ENCODE results near the gene MEST.

MEST gene

DNA sequence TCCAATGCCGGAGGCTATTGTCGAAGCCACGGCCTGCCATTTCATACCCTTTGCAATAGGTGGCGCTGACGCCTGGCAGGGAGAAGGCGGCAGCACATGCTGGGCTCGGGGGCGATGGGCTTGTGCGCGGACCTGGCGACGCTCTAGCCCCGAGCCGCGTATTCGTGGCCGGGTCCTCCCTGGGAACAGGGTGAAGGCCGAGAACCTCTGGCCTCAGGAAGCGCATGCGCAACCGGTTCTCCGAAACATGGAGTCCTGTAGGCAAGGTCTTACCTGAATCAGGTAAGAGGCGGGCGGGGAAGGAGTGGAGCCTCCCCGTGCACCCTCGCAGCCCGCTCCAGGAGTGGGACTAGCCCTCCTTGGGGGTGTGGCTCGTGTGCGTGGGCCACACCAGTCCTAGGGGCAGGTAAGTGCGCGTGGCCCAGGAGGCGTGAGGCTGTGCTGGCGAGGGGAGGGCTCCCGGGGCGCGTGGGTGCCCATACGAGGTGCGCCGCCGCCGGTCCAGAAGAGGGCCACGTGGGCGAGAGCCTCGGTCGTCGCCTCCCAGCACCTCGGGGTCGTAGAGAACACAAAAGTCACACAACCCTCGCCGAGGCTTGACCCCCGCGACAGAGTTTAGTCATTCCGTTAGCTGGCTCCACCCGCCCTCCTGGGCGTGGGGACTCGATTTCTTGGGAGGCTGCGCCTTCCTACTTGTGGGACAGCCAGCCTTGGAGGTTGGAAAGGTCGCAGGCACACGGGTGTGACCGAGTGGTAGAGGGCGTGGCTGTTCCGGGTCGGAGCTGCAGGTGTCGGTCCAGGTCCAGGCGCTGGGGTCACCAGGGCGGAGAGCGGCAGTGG is 5.6 kb upstream of the MEST start:
- Histone ChIP-seq H3K9ac (ENCODE audit: low read length) (peak overlapping the region; percentile 22), H3K36me3 (ENCODE audit: control insufficient read depth, insufficient read depth, low read length, severe bottlenecking) (no peaks in the 10 kb centered on the region), H3K4me3 (ENCODE audit: low read length) (peak overlapping the region; percentile 68), H3K27me3 (replicated peaks; ENCODE audit: control insufficient read depth, insufficient read depth, low read length) (peaks cover 15% of the 10 kb centered on the region), H3K9me3 (ENCODE audit: control insufficient read depth, low read length) (no peaks in the 10 kb centered on the region), H3K4me1 (ENCODE audit: control insufficient read depth, insufficient read depth, low read length) (peaks cover 40% of the 10 kb centered on the region)
- DNase-seq (ENCODE audit: low read depth): no peak

DNA sequence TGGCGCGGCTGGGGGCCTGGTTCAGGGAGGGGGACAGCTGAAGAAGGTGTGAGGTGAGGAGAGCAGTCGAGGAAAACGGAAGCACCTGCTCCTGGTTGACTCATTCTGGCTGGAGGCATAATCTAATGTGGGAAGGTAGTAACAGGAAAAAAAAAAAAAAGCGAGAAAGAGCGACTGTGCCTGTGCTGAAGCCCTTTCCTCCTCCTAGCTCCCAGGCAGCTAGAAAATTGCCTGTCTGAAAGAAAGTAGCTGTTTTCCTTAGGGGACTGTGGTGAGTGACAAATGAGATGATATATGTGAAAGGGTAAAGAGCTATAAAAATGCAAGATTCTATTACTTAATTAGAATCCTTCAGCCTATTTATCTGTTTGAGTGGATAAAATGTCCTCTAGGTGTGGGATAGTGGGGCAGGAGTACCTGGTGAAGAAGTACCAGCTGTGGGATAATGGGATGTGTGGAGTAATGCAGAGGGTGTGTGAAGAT is 4.9 kb upstream of the MEST start:
- no peaks in the 10 kb centered on the region for H3K9me3 ChIP-seq (ENCODE audit: control insufficient read depth, low read length)
- peaks cover 33% of the 10 kb centered on the region for H3K4me1 ChIP-seq (ENCODE audit: control insufficient read depth, insufficient read depth, low read length)
- peaks cover 15% of the 10 kb centered on the region for H3K27me3 ChIP-seq (replicated peaks; ENCODE audit: control insufficient read depth, insufficient read depth, low read length)
- H3K36me3 ChIP-seq (ENCODE audit: control insufficient read depth, insufficient read depth, low read length, severe bottlenecking): no peaks in the 10 kb centered on the region
- peak overlapping the region; percentile 68 for H3K4me3 ChIP-seq (ENCODE audit: low read length)
- H3K9ac ChIP-seq (ENCODE audit: low read length): no peak overlapping the region
- DNase-seq (ENCODE audit: low read depth): no peak

DNA sequence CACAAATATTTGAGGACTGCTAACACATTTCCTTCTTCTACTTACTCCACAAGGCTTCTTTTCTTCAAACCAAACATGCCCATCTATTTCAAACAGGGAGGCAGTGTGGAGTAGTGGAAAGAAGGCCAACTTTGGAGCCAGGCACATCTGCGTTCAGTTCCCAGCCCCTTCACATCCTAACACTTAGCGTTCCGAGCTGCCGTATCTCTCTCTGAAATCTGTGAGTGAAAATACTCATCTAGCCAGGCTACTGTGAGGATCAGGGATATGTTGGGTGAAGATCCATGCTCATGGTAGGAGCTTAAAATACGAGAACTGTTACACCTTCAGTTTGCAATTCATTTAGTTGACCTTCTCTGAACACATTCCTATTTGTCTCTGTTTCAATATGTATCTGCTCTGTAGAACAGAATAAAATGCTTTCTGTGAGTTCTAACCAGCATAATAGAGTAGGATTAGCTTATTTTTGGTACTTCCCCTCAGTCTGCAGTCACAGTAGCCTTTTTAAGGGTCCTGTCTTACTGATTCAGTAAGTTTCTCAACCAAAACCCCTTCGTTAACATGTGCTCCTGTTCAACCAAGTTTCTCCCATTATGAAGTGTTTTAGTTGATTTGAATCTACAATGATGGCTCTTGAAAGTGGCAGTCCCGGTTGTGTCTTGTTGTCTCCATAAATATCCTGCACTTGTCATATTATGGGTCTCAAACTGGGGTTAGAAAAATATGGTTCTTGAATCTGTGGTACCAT is 3.3 kb upstream of the MEST start:
- Histone ChIP-seq H3K9ac (ENCODE audit: low read length) (no peak overlapping the region), H3K4me3 (ENCODE audit: low read length) (no peak overlapping the region), H3K4me1 (ENCODE audit: control insufficient read depth, insufficient read depth, low read length) (peaks cover 29% of the 10 kb centered on the region), H3K36me3 (ENCODE audit: control insufficient read depth, insufficient read depth, low read length, severe bottlenecking) (no peaks in the 10 kb centered on the region), H3K27me3 (replicated peaks; ENCODE audit: control insufficient read depth, insufficient read depth, low read length) (peaks cover 15% of the 10 kb centered on the region), H3K9me3 (ENCODE audit: control insufficient read depth, low read length) (no peaks in the 10 kb centered on the region)
- no peak for DNase-seq (ENCODE audit: low read depth)

DNA sequence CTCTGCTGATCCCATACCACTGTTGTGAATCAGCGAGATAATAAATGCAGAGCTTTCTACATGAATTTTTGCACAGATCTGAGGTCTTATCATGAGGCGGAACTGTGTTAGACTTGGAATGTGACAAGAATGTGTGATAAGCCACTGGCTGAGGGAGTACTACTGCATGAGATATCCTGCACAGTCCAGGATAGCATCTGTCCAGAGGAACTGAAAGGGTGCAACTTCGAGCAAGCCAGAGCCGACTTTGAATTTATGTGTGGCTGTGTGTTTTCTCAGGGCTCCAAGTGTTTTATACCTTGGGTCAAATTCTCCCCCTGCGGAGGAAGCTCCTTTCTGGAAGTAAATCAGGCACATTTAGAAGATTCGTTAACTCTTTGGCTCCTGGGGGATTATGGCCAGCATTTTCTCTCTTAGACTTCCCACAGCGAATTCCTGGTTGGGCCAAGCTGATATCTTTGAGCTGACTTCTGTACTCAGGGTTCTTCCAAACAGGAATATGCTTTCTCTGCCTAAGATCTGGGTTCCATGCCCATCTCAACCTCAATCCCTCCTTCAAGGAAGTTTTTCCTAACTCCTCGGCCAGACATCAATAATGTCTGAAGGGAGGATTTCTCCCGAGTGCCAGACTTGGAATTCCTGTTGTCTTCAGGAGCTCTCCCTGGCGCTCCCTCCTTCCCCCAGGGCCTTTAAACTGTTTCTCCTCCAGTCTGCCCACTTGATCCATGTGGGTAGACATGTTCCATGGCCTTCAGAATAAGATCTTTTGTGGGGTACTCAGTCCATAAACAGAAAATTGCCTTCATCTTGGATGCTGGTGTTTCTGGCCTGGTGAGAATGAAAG is 2.5 kb upstream of the MEST start:
- Histone ChIP-seq H3K9me3 (ENCODE audit: control insufficient read depth, low read length) (no peaks in the 10 kb centered on the region), H3K4me3 (ENCODE audit: low read length) (no peak overlapping the region), H3K9ac (ENCODE audit: low read length) (peak overlapping the region; percentile 65), H3K36me3 (ENCODE audit: control insufficient read depth, insufficient read depth, low read length, severe bottlenecking) (no peaks in the 10 kb centered on the region), H3K27me3 (replicated peaks; ENCODE audit: control insufficient read depth, insufficient read depth, low read length) (peaks cover 15% of the 10 kb centered on the region), H3K4me1 (ENCODE audit: control insufficient read depth, insufficient read depth, low read length) (peaks cover 29% of the 10 kb centered on the region)
- peak; percentile 35 for DNase-seq (ENCODE audit: low read depth)

DNA sequence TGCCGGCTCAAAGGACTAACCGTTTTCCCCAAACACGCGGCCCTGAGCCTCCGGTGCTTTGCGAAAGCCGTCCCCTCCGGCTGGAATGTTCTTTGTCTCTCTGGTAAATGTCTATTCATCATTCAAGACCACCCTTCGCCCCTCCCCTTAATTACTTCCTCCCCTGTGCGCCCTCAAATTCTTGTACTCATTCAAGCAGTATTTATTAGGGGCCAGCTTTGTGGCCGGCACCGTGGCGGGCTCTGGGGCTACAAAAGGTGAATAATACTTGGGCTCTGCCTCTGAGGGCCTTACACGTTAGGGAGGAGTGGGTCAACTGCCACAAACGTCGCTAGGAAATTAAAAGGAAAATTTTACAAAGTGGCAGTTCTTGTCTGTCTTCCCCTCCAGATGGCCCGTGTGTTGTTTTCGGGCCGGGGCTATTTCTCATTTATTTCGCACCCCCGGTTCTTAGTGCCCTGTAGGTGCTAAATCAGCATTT is 1.5 kb upstream of the MEST start:
- Histone ChIP-seq H3K4me1 (ENCODE audit: control insufficient read depth, insufficient read depth, low read length) (peaks cover 29% of the 10 kb centered on the region), H3K9me3 (ENCODE audit: control insufficient read depth, low read length) (no peaks in the 10 kb centered on the region), H3K27me3 (replicated peaks; ENCODE audit: control insufficient read depth, insufficient read depth, low read length) (peaks cover 10% of the 10 kb centered on the region), H3K4me3 (ENCODE audit: low read length) (peak overlapping the region; percentile 85), H3K9ac (ENCODE audit: low read length) (peak overlapping the region; percentile 83), H3K36me3 (ENCODE audit: control insufficient read depth, insufficient read depth, low read length, severe bottlenecking) (no peaks in the 10 kb centered on the region)
- DNase-seq (ENCODE audit: low read depth): no peak

DNA sequence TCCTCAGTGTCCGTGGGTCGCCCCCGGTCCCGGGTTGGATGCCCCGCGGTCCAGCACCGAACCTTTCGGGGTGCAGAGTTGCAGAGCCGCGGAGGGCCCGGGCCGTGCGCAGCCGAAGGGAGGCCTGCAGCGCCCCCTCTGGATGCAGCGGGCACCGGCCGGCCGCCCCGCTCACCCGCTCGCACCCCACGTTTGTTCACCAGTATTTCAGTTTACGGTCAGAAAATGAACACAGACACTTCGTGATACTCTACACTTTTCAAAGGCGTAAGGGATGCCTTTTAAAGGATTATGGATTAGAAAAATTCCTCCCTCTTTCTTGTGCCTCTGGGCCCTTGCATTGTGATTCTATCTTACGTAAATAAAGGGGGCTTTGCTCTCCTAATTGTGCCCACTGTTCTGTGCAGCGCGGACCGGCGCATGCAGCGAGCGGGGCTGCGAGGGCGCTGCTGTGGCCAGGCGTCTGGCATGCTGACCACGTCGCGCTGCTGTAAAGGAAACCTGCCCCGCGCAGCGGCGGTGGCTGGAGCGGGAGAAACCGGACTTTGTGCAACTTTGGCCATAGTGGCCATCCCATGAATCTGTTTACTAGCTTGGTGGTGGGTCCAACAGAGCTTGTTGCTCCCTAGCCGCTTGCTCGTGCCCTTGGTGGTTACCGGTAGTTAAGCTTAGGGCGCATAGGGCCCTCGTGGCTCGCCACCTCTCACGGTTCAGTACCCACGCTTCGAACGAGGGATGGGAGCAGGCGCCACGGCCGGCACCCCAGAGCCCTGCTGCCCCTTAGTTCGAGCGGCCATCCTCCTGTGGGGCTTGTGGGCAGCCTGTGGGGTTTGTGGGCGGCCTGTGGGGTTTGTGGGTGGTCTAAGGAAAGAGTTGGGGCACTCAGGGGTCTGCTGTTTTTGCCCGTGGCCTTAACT is 739 bp upstream of the MEST start:
- Histone ChIP-seq H3K36me3 (ENCODE audit: control insufficient read depth, insufficient read depth, low read length, severe bottlenecking) (no peaks in the 10 kb centered on the region), H3K27me3 (replicated peaks; ENCODE audit: control insufficient read depth, insufficient read depth, low read length) (peaks cover 2% of the 10 kb centered on the region), H3K4me1 (ENCODE audit: control insufficient read depth, insufficient read depth, low read length) (peaks cover 28% of the 10 kb centered on the region), H3K9ac (ENCODE audit: low read length) (peak overlapping the region; percentile 83), H3K9me3 (ENCODE audit: control insufficient read depth, low read length) (no peaks in the 10 kb centered on the region), H3K4me3 (ENCODE audit: low read length) (peak overlapping the region; percentile 85)
- peak; percentile 67 for DNase-seq (ENCODE audit: low read depth)

DNA sequence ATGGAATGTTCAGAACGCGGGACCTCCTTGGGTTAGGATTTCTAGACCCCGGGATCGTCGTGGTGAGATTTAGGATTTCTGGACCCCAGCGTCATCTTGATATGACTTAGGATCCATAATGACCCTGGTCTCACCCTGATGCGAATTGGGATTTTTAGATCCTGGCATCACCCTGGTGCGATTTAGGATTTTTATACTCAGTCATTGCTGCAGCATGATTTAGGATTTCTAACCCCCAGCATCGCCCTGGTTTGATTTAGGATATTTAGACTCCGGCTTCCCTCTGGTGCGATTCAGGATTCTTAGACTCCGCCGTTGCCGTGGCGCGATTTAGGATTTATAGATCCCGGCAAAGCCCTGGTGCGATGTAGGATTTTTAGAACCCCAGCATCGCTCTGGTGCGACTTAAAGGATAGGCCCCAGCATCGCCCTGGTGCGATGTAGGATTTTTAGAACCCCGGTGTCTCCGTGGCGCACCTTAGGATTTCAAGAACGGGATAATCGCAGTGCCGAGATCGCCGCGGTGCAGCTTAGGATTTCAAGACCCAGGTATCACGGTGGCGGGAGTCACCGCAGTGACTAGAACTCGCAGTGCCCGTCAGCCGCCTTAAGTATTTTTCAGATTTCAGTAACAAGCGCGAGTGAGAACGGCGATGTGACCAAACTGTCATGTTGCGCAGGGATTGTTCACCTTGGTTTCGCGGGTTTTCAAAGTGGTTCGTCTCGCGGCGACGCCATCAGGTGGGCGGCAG is 814 bp downstream of the MEST start:
- DNase-seq (ENCODE audit: low read depth): no peak
- Histone ChIP-seq H3K4me1 (ENCODE audit: control insufficient read depth, insufficient read depth, low read length) (peaks cover 17% of the 10 kb centered on the region), H3K9me3 (ENCODE audit: control insufficient read depth, low read length) (no peaks in the 10 kb centered on the region), H3K4me3 (ENCODE audit: low read length) (peak overlapping the region; percentile 85), H3K9ac (ENCODE audit: low read length) (peak overlapping the region; percentile 83), H3K27me3 (replicated peaks; ENCODE audit: control insufficient read depth, insufficient read depth, low read length) (no peaks in the 10 kb centered on the region), H3K36me3 (ENCODE audit: control insufficient read depth, insufficient read depth, low read length, severe bottlenecking) (peaks cover 11% of the 10 kb centered on the region)

DNA sequence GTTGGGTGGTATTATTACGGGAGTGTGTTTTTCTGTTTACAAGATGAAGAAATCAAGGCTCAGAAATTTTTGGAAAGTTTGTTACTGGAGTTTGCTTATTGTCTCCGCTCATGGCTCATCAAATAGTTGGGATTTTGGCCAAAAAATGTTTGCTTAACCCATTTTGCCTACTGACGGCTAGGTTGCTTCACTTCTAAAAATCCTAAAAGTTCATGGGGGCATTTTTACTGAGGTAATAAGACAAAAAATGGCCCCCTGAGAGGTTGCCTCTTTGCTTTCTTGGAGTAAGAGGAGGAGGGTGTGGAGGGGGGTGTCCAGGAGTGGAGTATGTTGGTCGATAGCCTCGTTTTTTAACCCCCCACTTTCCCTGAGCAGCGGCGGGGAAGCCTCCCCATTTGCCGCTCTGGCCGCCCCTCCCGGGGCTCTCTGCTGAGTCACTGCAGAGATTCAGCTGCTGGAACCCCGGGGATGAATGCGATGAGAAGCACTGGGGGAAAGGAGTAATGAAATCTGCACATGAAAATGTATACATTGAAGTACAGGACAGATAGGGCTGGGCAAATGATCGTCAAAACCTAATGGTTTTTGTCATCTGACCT is 1.5 kb downstream of the MEST start:
- DNase-seq (ENCODE audit: low read depth): peak; percentile 30
- Histone ChIP-seq H3K36me3 (ENCODE audit: control insufficient read depth, insufficient read depth, low read length, severe bottlenecking) (peaks cover 18% of the 10 kb centered on the region), H3K9ac (ENCODE audit: low read length) (peak overlapping the region; percentile 83), H3K27me3 (replicated peaks; ENCODE audit: control insufficient read depth, insufficient read depth, low read length) (no peaks in the 10 kb centered on the region), H3K9me3 (ENCODE audit: control insufficient read depth, low read length) (no peaks in the 10 kb centered on the region), H3K4me1 (ENCODE audit: control insufficient read depth, insufficient read depth, low read length) (peaks cover 17% of the 10 kb centered on the region), H3K4me3 (ENCODE audit: low read length) (peak overlapping the region; percentile 85)

DNA sequence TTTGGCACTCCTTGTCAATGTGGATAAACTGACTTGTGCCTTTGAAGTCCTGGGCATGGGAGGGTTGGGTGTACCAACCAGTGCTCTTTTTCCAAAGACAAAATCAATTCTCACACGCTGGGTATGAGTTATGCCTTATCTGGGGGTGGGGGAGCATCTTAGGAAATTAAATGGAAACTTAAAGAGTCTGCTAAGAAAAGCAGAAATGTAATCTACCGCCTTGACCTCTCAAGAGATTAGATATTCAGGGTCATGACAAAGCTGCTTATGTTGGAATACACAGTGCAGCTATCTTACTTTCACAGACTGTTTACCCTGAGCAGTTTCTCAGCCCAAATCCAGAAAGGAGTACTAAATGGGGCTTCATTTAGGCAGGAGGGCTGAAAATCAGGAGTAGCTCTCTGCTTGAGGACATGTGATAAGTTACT is 2.6 kb downstream of the MEST start:
- Histone ChIP-seq H3K27me3 (replicated peaks; ENCODE audit: control insufficient read depth, insufficient read depth, low read length) (no peaks in the 10 kb centered on the region), H3K9ac (ENCODE audit: low read length) (peak overlapping the region; percentile 83), H3K36me3 (ENCODE audit: control insufficient read depth, insufficient read depth, low read length, severe bottlenecking) (peaks cover 28% of the 10 kb centered on the region), H3K4me3 (ENCODE audit: low read length) (peak overlapping the region; percentile 85), H3K4me1 (ENCODE audit: control insufficient read depth, insufficient read depth, low read length) (peaks cover 8% of the 10 kb centered on the region), H3K9me3 (ENCODE audit: control insufficient read depth, low read length) (no peaks in the 10 kb centered on the region)
- no peak for DNase-seq (ENCODE audit: low read depth)

Data from adipocyte (in vitro differentiated cells).